K562 (cell line): ENCODE data around the gene MAP1LC3B.

Source experiments
- POLR2A ChIP-seq: fragments of 450-650 bp; conservative IDR thresholded peaks from 2 replicates; pipeline ENCODE4 v1.6.1; 2016
- ZNF12 ChIP-seq: sonication (generic); formaldehyde crosslinking; IDR thresholded peaks from 2 replicates; pipeline ENCODE4 v1.4.0; 2020; ENCODE audit warnings: mild to moderate bottlenecking, missing genetic modification reagents

GRCh38 chr16:87418644-87419043 is 26.5 kb downstream of the MAP1LC3B start:
- TF ChIP-seq ZNF12 (CRISPR knock-in tag) (no peak), POLR2A (no peak)
